Astrocyte (in vitro differentiated cells and primary cell): Measurements from ENCODE around the gene MON2. TPM values are rescaled to one million over a fixed set of nuclear protein-coding genes. Genes with fewer than 3 reads are reported as not detected.

Source experiments
- DNase-seq: peaks from one replicate; pipeline ENCODE4 v3.0.0-alpha.2; 2010; ENCODE audit warnings: low read depth
- FAIRE-seq: peaks from 2 replicates; lab custom pipeline; 2011; peaks lifted over from hg19 to GRCh38; lab: Jason Lieb, UNC
- H2AFZ ChIP-seq: 2 replicates; pipeline ENCODE4 v1.6.0; 2012; ENCODE audit warnings: low read depth, low read length, inconsistent platforms
- H3K27ac ChIP-seq: 2 replicates; pipeline ENCODE4 v1.5.1; 2011; ENCODE audit warnings: low read depth, low read length, inconsistent platforms
- H3K27me3 ChIP-seq: 2 replicates; pipeline ENCODE4 v1.6.0; 2011; ENCODE audit warnings: low read length, inconsistent platforms; ENCODE audit not compliant: insufficient read depth
- H3K36me3 ChIP-seq: 2 replicates; pipeline ENCODE4 v1.5.1; 2011; ENCODE audit warnings: low read length, inconsistent platforms; ENCODE audit not compliant: insufficient read depth
- H3K4me1 ChIP-seq: 2 replicates; pipeline ENCODE4 v1.5.1; 2011; ENCODE audit warnings: low read length, inconsistent platforms; ENCODE audit not compliant: insufficient read depth
- H3K4me2 ChIP-seq: 2 replicates; pipeline ENCODE4 v1.6.0; 2012; ENCODE audit warnings: low read length, inconsistent platforms
- H3K4me3 ChIP-seq: 2 replicates; pipeline ENCODE4 v1.5.1; 2011; ENCODE audit warnings: low read depth, mild to moderate bottlenecking, low read length, inconsistent platforms; ENCODE audit not compliant: insufficient read depth
- H3K79me2 ChIP-seq: 2 replicates; pipeline ENCODE4 v1.6.0; 2012; ENCODE audit warnings: mild to moderate bottlenecking, low read length, inconsistent platforms; ENCODE audit not compliant: insufficient read depth
- H3K9ac ChIP-seq: 2 replicates; pipeline ENCODE4 v1.6.0; 2012; ENCODE audit warnings: mild to moderate bottlenecking, low read length, inconsistent platforms
- H3K9me3 ChIP-seq: 2 replicates; pipeline ENCODE4 v1.5.1; 2012; ENCODE audit warnings: low read depth, mild to moderate bottlenecking, low read length, inconsistent platforms; ENCODE audit not compliant: insufficient read depth
- H4K20me1 ChIP-seq: 2 replicates; pipeline ENCODE4 v1.6.0; 2012; ENCODE audit warnings: low read length, inconsistent platforms; ENCODE audit not compliant: insufficient read depth
- H3K27ac Mint-ChIP-seq: one replicate; pipeline ENCODE4 v1.8.0; 2021; ENCODE audit warnings: mild to moderate bottlenecking, mixed read lengths; ENCODE audit not compliant: unreplicated experiment
- H3K27me3 Mint-ChIP-seq: one replicate; pipeline ENCODE4 v1.8.0; 2021; ENCODE audit warnings: low read depth, mixed read lengths; ENCODE audit not compliant: unreplicated experiment
- H3K36me3 Mint-ChIP-seq: one replicate; pipeline ENCODE4 v1.8.0; 2021; ENCODE audit warnings: low read depth, mixed read lengths; ENCODE audit not compliant: unreplicated experiment
- H3K4me1 Mint-ChIP-seq: one replicate; pipeline ENCODE4 v1.8.0; 2021; ENCODE audit warnings: low read depth, mixed read lengths; ENCODE audit not compliant: unreplicated experiment
- H3K4me3 Mint-ChIP-seq: one replicate; pipeline ENCODE4 v1.8.0; 2021; ENCODE audit warnings: mild to moderate bottlenecking, moderate library complexity, mixed read lengths; ENCODE audit not compliant: unreplicated experiment
- H3K9me3 Mint-ChIP-seq: one replicate; pipeline ENCODE4 v1.8.0; 2021; ENCODE audit warnings: mild to moderate bottlenecking, mixed read lengths; ENCODE audit not compliant: unreplicated experiment
- EZH2 ChIP-seq: IDR thresholded peaks from 2 replicates; pipeline ENCODE4 v1.6.1; 2012; ENCODE audit warnings: mild to moderate bottlenecking, low read length, inconsistent platforms; ENCODE audit not compliant: insufficient read depth
- total RNA-seq: library from RNA; stranded (reverse); gene quantifications from 2 replicates; pipeline ENCODE4 v1.2.1, GENCODE V29; 2021
- TF ChIP-seq, protein P1 (sequence below): IDR thresholded peaks from 2 replicates; pipeline ENCODE4 v1.5.1; 2011; ENCODE audit warnings: low read depth, mild to moderate bottlenecking, inconsistent platforms, low read length, moderate library complexity; ENCODE audit not compliant: insufficient read depth

MON2 gene
- total RNA-seq, 1 donor from 2014 or later: 39.7 TPM

DNA sequence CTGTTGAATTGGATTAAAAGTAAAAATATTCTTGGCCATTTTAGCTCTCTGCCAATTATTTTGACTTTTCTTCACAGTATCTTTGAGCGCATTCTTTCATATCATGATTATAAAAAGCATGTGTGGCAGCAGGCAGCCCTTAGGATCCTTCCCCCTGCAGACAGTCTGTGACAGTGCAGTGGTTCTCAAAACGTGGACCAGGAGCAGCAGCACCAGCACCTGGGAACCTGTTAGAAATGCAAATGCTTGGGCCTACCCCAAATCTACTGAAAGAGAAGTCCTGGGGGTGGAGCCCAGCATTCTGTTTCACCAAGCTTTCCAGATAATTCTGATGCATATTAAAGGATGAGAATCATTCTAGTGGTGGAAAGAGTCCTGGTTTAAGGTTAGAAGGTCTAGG, 155.6 kb downstream of the MON2 start:
- TF ChIP-seq EZH2: no peak
- TF ChIP-seq, protein P1, sequence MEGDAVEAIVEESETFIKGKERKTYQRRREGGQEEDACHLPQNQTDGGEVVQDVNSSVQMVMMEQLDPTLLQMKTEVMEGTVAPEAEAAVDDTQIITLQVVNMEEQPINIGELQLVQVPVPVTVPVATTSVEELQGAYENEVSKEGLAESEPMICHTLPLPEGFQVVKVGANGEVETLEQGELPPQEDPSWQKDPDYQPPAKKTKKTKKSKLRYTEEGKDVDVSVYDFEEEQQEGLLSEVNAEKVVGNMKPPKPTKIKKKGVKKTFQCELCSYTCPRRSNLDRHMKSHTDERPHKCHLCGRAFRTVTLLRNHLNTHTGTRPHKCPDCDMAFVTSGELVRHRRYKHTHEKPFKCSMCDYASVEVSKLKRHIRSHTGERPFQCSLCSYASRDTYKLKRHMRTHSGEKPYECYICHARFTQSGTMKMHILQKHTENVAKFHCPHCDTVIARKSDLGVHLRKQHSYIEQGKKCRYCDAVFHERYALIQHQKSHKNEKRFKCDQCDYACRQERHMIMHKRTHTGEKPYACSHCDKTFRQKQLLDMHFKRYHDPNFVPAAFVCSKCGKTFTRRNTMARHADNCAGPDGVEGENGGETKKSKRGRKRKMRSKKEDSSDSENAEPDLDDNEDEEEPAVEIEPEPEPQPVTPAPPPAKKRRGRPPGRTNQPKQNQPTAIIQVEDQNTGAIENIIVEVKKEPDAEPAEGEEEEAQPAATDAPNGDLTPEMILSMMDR: no peak
- DNase-seq: no peak
- Mint-ChIP-seq H3K4me1 (peaks cover 6% of the 10 kb centered on the region), H3K27ac (no peak overlapping the region), H3K9me3 (no peaks in the 10 kb centered on the region), H3K36me3 (no peaks in the 10 kb centered on the region), H3K4me3 (no peak overlapping the region), H3K27me3 (no peaks in the 10 kb centered on the region)
- no peaks in the 10 kb centered on the region for H3K4me1 ChIP-seq
- H3K36me3 ChIP-seq: no peaks in the 10 kb centered on the region
- no peak overlapping the region for H3K4me2 ChIP-seq
- no peak overlapping the region for H2AFZ ChIP-seq
- no peaks in the 10 kb centered on the region for H3K27me3 ChIP-seq
- no peak overlapping the region for H3K27ac ChIP-seq
- H4K20me1 ChIP-seq: no peaks in the 10 kb centered on the region
- H3K9ac ChIP-seq: no peak overlapping the region
- no peaks in the 10 kb centered on the region for H3K9me3 ChIP-seq
- no peak overlapping the region for H3K4me3 ChIP-seq
- no peak for FAIRE-seq
- no peaks in the 10 kb centered on the region for H3K79me2 ChIP-seq

DNA sequence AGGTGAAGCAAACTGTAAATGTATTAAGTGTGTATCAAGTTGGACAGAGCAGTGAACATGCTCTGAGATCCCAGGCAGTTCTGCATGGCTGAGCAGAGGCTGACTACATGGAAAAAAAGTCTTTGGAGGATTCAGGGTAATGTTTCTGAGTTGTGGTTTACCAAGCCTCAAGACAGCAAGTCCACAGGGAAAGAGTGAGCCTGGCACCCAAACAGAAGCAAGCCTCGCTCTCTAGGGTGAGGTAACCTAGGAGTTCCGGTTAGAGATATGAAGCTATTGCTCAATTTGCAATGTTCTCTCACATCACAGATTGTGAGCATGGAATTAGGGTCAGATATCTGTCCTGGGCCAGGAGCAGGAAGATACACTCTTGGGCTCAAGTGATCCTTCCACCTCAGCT, 158.6 kb downstream of the MON2 start:
- H3K9me3 Mint-ChIP-seq: no peaks in the 10 kb centered on the region
- H3K4me1 Mint-ChIP-seq: peaks cover 6% of the 10 kb centered on the region
- peaks cover 9% of the 10 kb centered on the region for H3K27me3 Mint-ChIP-seq
- TF ChIP-seq EZH2: no peak
- TF ChIP-seq, protein P1: no peak
- Histone ChIP-seq H3K4me2 (no peak overlapping the region), H2AFZ (no peak overlapping the region), H3K9ac (no peak overlapping the region), H3K79me2 (no peaks in the 10 kb centered on the region), H3K36me3 (no peaks in the 10 kb centered on the region), H3K27me3 (no peaks in the 10 kb centered on the region), H3K27ac (no peak overlapping the region), H3K4me1 (no peaks in the 10 kb centered on the region), H4K20me1 (no peaks in the 10 kb centered on the region), H3K9me3 (no peaks in the 10 kb centered on the region), H3K4me3 (no peak overlapping the region)
- no peaks in the 10 kb centered on the region for H3K36me3 Mint-ChIP-seq
- peak; percentile 64 for DNase-seq
- FAIRE-seq: no peak
- no peak overlapping the region for H3K27ac Mint-ChIP-seq
- H3K4me3 Mint-ChIP-seq: no peak overlapping the region

DNA sequence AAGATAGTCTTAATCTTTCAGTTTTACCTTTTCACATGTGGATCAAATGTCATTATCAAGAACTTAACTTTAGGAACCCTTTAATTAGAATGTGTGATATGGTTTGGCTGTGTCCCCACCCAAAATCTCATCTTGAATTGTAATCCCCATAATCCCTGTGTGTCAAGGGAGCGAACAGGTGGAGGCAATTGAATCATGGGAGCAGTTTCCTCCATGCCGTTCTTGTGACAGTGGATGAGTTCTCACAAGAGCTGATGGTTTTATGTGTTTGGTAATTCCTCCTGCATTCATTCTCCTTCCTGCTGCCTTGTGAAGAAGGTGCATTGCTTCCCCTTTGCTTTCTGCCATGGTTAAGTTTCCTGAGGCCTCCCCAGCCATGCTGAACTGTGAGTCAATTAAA, 160.6 kb downstream of the MON2 start:
- Mint-ChIP-seq H3K27ac (no peak overlapping the region), H3K9me3 (no peaks in the 10 kb centered on the region)

More for the DNA sequence above, 160.6 kb downstream of the MON2 start:
- Mint-ChIP-seq H3K4me1 (peaks cover 6% of the 10 kb centered on the region), H3K4me3 (no peak overlapping the region), H3K27me3 (peaks cover 11% of the 10 kb centered on the region), H3K36me3 (no peaks in the 10 kb centered on the region)
- Histone ChIP-seq H2AFZ (no peak overlapping the region), H4K20me1 (no peaks in the 10 kb centered on the region), H3K9ac (no peak overlapping the region), H3K4me3 (no peak overlapping the region), H3K27me3 (no peaks in the 10 kb centered on the region), H3K27ac (no peak overlapping the region), H3K9me3 (no peaks in the 10 kb centered on the region), H3K79me2 (no peaks in the 10 kb centered on the region), H3K4me1 (peaks cover 10% of the 10 kb centered on the region), H3K36me3 (no peaks in the 10 kb centered on the region), H3K4me2 (no peak overlapping the region)
- no peak for TF ChIP-seq EZH2
- TF ChIP-seq, protein P1: no peak
- no peak for FAIRE-seq
- no peak for DNase-seq
